ENCODE measurements around the gene IRAK2. TPM values are rescaled to one million over a fixed set of nuclear protein-coding genes. Genes with fewer than 3 reads are reported as not detected.

Gene IRAK2
- total and polyA plus RNA-seq, 4 donors, result 2.9 to 33.1 (median 10.0) TPM

DNA sequence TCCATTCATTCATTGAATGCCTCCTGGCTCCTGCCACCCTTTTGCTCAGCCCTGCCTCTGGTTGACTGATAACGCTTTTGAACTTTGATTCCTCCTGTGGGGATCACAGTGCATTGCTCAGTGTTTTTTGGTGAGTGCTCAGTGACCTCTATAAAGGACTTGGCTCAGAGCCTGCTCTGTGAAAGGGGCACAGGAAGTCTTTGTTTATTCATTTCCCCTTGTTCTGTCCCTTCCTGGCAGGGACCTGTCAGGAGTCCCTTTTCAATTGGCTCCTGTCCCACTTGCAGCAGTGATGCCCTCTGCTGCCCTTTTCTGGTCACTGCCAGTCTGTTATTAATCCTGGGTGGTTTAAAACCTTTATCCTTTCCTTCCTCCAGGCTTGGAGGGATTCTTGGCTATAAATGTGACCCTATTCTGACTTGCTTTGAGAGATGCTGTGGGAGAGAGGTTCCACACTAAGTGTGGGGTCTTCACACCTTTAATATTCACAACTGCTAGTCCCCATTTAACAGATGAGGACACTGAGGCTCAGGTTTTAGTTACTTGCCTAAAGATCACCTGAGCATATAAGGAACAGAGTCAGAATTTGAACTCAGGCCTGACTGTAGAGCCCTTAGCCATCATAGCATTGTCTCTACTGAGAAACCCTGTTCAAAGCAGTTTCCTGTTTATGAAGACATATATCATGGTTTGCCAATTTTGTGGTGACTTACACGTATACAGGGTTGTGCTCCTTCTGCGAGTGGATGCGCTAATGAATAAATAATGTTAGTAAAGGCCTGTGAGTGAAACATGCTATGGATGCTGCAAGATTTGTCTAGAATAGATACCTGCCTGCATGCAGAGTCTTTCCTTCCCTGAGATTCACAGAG, 60.3 kb downstream of the IRAK2 start:
- WGBS, 2 donors, result 34 to 47% methylated on average over 4 of the region's 4 CpGs
- DNase-seq, result peak; percentile 65 to 79 (median 76)

DNA sequence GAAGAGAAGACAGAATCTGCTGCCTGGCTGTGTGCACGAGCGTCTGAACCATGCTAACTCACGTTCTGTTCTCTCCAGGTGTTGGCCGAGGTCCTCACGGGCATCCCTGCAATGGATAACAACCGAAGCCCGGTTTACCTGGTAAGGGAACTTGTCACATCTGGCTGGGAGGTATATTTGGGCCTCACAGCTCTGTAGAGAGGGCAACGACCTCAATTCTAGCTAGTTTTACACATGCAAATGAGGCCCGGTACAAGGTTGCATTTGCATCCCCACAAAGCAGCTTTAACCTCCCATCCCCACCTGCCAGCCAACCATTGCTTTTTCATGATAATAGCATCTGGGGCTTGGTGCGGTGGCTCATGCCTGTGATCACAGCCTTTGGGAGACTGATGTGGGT, 61.6 kb downstream of the IRAK2 start:
- no peak for DNase-seq
- WGBS, 2 donors, result 80 to 89% methylated on average over 10 of the region's 10 CpGs
- ATAC-seq (ENCODE audit: insufficient read depth, low FRiP score), result no peak
- H3K27me3 ChIP-seq (ENCODE audit: control insufficient read depth in 3 of 3, insufficient read depth in 3 of 3, low read length in 2 of 3), result no peaks in the 10 kb centered on the region
- H3K9ac ChIP-seq (ENCODE audit: insufficient read depth in 1 of 2, low read length in 2 of 2), result no peak overlapping the region
- H3K4me3 ChIP-seq, result no peak overlapping the region
- no peaks in the 10 kb centered on the region for H3K9me3 ChIP-seq (ENCODE audit: control insufficient read depth in 4 of 4, insufficient read depth in 3 of 4, low read length in 3 of 4)
- TF ChIP-seq, protein P1, sequence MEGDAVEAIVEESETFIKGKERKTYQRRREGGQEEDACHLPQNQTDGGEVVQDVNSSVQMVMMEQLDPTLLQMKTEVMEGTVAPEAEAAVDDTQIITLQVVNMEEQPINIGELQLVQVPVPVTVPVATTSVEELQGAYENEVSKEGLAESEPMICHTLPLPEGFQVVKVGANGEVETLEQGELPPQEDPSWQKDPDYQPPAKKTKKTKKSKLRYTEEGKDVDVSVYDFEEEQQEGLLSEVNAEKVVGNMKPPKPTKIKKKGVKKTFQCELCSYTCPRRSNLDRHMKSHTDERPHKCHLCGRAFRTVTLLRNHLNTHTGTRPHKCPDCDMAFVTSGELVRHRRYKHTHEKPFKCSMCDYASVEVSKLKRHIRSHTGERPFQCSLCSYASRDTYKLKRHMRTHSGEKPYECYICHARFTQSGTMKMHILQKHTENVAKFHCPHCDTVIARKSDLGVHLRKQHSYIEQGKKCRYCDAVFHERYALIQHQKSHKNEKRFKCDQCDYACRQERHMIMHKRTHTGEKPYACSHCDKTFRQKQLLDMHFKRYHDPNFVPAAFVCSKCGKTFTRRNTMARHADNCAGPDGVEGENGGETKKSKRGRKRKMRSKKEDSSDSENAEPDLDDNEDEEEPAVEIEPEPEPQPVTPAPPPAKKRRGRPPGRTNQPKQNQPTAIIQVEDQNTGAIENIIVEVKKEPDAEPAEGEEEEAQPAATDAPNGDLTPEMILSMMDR (IDR thresholded peaks at IDR 0.05; ENCODE audit: control extremely low read depth, extremely low read depth), result no peak
- peaks cover 0 to 7% (median 0%) of the 10 kb centered on the region in 5 donors for H3K4me1 ChIP-seq (ENCODE audit: control insufficient read depth in 5 of 5, insufficient read depth in 5 of 5, low read length in 5 of 5)
- H3K36me3 ChIP-seq (ENCODE audit: control insufficient read depth in 4 of 4, insufficient read depth in 4 of 4, low read length in 4 of 4), result peaks cover 0 to 14% (median 0%) of the 10 kb centered on the region in 4 donors
- no peak overlapping the region for H3K27ac ChIP-seq (ENCODE audit: low read depth in 1 of 2, low read length in 1 of 2)

More for the DNA sequence above, 60.3 kb downstream of the IRAK2 start:
- Histone ChIP-seq H3K9ac (ENCODE audit: insufficient read depth in 1 of 2, low read length in 2 of 2) (no peak overlapping the region), H3K36me3 (ENCODE audit: control insufficient read depth in 4 of 4, insufficient read depth in 4 of 4, low read length in 4 of 4) (peaks cover 0 to 13% (median 0%) of the 10 kb centered on the region in 4 donors), H3K9me3 (ENCODE audit: control insufficient read depth in 4 of 4, insufficient read depth in 3 of 4, low read length in 3 of 4) (no peaks in the 10 kb centered on the region), H3K4me1 (ENCODE audit: control insufficient read depth in 5 of 5, insufficient read depth in 5 of 5, low read length in 5 of 5) (peaks cover 0 to 7% (median 0%) of the 10 kb centered on the region in 5 donors), H3K4me3 (no peak overlapping the region), H3K27ac (ENCODE audit: low read depth in 1 of 2, low read length in 1 of 2) (no peak overlapping the region), H3K27me3 (ENCODE audit: control insufficient read depth in 3 of 3, insufficient read depth in 3 of 3, low read length in 2 of 3) (no peaks in the 10 kb centered on the region)
- ATAC-seq (ENCODE audit: insufficient read depth, low FRiP score), result peak; percentile 76
- TF ChIP-seq, protein P1 (IDR thresholded peaks at IDR 0.05; ENCODE audit: control extremely low read depth, extremely low read depth), result peak; percentile 80

DNA sequence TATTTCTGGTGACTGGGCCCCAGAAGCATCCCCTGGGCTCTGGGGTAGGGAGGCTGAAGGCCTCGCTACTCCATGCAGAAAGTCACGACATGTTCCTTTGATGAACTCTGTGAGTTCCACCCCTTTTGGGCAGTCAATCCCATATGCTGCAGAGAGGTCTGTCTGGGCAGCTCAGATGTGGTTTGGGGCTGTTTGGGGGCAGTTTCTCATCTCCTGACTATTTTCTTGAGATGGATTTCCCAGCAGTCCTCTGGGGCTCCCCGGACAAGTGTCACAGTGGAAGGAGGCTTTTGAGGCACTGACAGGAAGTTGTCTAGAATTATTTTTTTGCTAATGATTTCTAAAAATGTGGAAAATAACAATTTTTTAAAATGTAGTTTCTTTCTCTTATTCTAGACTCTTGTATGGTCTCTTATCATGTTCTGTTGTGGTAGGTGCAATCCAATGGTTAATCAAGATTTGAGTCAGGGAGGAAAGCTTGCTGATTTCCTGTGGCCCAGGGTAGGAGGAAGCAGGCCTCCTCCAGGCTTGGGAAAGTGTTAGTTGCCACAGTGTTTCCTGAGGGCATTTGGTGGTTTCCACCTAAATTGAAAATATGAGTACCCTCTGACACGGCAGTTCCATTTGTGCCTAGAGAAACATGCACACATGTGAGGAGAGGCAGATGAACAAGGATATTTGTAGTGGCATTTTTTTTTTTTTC, 63.7 kb downstream of the IRAK2 start:
- TF ChIP-seq, protein P1 (IDR thresholded peaks at IDR 0.05; ENCODE audit: control extremely low read depth, extremely low read depth), result no peak
- peak in 2 of 3 donors; percentile 10 to 11 for DNase-seq
- H3K36me3 ChIP-seq (ENCODE audit: control insufficient read depth in 4 of 4, insufficient read depth in 4 of 4, low read length in 4 of 4), result peaks cover 0 to 10% (median 0%) of the 10 kb centered on the region in 4 donors
- no peak overlapping the region for H3K4me3 ChIP-seq
- H3K9ac ChIP-seq (ENCODE audit: insufficient read depth in 1 of 2, low read length in 2 of 2), result no peak overlapping the region
- 46 to 65% methylated on average over 4 of the region's 4 CpGs for WGBS, 2 donors
- ATAC-seq (ENCODE audit: insufficient read depth, low FRiP score), result no peak
- H3K4me1 ChIP-seq (ENCODE audit: control insufficient read depth in 5 of 5, insufficient read depth in 5 of 5, low read length in 5 of 5), result peaks cover 0 to 7% (median 0%) of the 10 kb centered on the region in 5 donors
- H3K27me3 ChIP-seq (ENCODE audit: control insufficient read depth in 3 of 3, insufficient read depth in 3 of 3, low read length in 2 of 3), result no peaks in the 10 kb centered on the region
- no peaks in the 10 kb centered on the region for H3K9me3 ChIP-seq (ENCODE audit: control insufficient read depth in 4 of 4, insufficient read depth in 3 of 4, low read length in 3 of 4)
- H3K27ac ChIP-seq (ENCODE audit: low read depth in 1 of 2, low read length in 1 of 2), result no peak overlapping the region

All from lung (tissue), 12 donors.